Measurements from ENCODE around the gene KHDRBS2. TPM values are rescaled to one million over a fixed set of nuclear protein-coding genes. Genes with fewer than 3 reads are reported as not detected.

KHDRBS2 gene
- total and polyA plus RNA-seq, 2 of the 13 experiments (the other 11 are each of a cell fraction or from before 2014, with no cell fraction given) = not detected

- ChIA-PET POLR2A (no interaction called here), CTCF (ENCODE audit: low intra/inter-chr PET ratio, low total read pairs) (no interaction called here)
- H3K27ac ChIP-seq (ENCODE audit: extremely low read length, insufficient read depth, low read length) = no peak overlapping the region
- no peak for ATAC-seq
- intact Hi-C loops (cut with micrococcal nuclease; ENCODE audit: unreplicated experiment) (no loop called here), in situ Hi-C loops (cut with HindIII; ENCODE audit: extremely low pct_ligation_motif_present, low pct_unique_long_range_greater_than_20kb) (no loop called here)
- WGBS (ENCODE audit: low lambda C conversion rate) = 3% methylated on average over 1 of the region's 1 CpG
- no peaks in the 10 kb centered on the region for H4K20me1 ChIP-seq (ENCODE audit: insufficient read depth, low read length)
- H3K9ac ChIP-seq (ENCODE audit: insufficient read depth, low read depth, low read length) = no peak overlapping the region
- BruUV-seq (replicated peaks) = no TSS peak
- no peaks in the 10 kb centered on the region for H3K4me1 ChIP-seq (ENCODE audit: insufficient read depth, low read length)
- no peaks in the 10 kb centered on the region for H3K27me3 ChIP-seq (ENCODE audit: control insufficient read depth in 1 of 2, insufficient read depth in 2 of 2, low read length in 2 of 2)
- H3K4me2 ChIP-seq (ENCODE audit: low read depth, low read length) = no peak overlapping the region
- FAIRE-seq = no peak
- H3K36me3 ChIP-seq (replicated peaks in 1 of 2; ENCODE audit: control insufficient read depth in 1 of 2, insufficient read depth in 2 of 2, low read length in 2 of 2) = no peaks in the 10 kb centered on the region
- no peak overlapping the region for H2AFZ ChIP-seq (ENCODE audit: low read length)
- H3K9me3 ChIP-seq (ENCODE audit: low read length) = no peaks in the 10 kb centered on the region
- TF ChIP-seq ZFP90 (CRISPR knock-in tag; IDR thresholded peaks at IDR 0.05; ENCODE audit: borderline replicate concordance) (no peak), HOXA7 (CRISPR knock-in tag; IDR thresholded peaks at IDR 0.05) (no peak), ZNF326 (CRISPR knock-in tag; IDR thresholded peaks at IDR 0.05; ENCODE audit: borderline replicate concordance) (no peak), NFATC3 (CRISPR knock-in tag; IDR thresholded peaks at IDR 0.05) (no peak), DZIP1 (CRISPR knock-in tag; IDR thresholded peaks at IDR 0.05) (no peak), ATF2 (CRISPR knock-in tag; IDR thresholded peaks at IDR 0.05) (no peak), ZNF253 (CRISPR knock-in tag; IDR thresholded peaks at IDR 0.05; ENCODE audit: borderline replicate concordance) (no peak)
- TF ChIP-seq, protein P1, sequence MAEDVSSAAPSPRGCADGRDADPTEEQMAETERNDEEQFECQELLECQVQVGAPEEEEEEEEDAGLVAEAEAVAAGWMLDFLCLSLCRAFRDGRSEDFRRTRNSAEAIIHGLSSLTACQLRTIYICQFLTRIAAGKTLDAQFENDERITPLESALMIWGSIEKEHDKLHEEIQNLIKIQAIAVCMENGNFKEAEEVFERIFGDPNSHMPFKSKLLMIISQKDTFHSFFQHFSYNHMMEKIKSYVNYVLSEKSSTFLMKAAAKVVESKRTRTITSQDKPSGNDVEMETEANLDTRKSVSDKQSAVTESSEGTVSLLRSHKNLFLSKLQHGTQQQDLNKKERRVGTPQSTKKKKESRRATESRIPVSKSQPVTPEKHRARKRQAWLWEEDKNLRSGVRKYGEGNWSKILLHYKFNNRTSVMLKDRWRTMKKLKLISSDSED (CRISPR knock-in tag; IDR thresholded peaks at IDR 0.05) = no peak
- TF ChIP-seq, protein P2, sequence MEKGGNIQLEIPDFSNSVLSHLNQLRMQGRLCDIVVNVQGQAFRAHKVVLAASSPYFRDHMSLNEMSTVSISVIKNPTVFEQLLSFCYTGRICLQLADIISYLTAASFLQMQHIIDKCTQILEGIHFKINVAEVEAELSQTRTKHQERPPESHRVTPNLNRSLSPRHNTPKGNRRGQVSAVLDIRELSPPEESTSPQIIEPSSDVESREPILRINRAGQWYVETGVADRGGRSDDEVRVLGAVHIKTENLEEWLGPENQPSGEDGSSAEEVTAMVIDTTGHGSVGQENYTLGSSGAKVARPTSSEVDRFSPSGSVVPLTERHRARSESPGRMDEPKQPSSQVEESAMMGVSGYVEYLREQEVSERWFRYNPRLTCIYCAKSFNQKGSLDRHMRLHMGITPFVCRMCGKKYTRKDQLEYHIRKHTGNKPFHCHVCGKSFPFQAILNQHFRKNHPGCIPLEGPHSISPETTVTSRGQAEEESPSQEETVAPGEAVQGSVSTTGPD (CRISPR knock-in tag; IDR thresholded peaks at IDR 0.05) = no peak
- no peak for DNase-seq (ENCODE audit: low spot score)
- H3K79me2 ChIP-seq (ENCODE audit: insufficient read depth, low read length) = no peaks in the 10 kb centered on the region
- H3K4me3 ChIP-seq (replicated peaks in 1 of 3; ENCODE audit: insufficient read depth in 1 of 3, low read depth in 2 of 3, low read length in 3 of 3) = no peak overlapping the region
Observed at GRCh38 chr6:62296541-62296940, 10.5 kb upstream of the KHDRBS2 start.

Measured in HepG2 (cell line).